GM21528 (cell line): ENCODE data around the gene NPDC1.

ENCODE experiments used
- ATAC-seq: cut with Tn5 transposase; IDR thresholded peaks from one replicate; pipeline ENCODE4 v1.9.1; 2021; ENCODE audit warnings: mild to moderate bottlenecking, moderate library complexity; ENCODE audit not compliant: unreplicated experiment, low FRiP score

Gene NPDC1

GRCh38 chr9:137058521-137059234 is 12.7 kb upstream of the NPDC1 start:
- no peak for ATAC-seq

- no peak for ATAC-seq
These were observed 11.6 kb upstream of the NPDC1 start for GRCh38 chr9:137057545-137057944.

GRCh38 chr9:137056739-137057415 is 10.9 kb upstream of the NPDC1 start:
- ATAC-seq = no peak

- ATAC-seq = no peak
These were observed 9.7 kb upstream of the NPDC1 start for GRCh38 chr9:137055385-137056364.

GRCh38 chr9:137054932-137055384 is 9.0 kb upstream of the NPDC1 start:
- ATAC-seq = no peak

- no peak for ATAC-seq
These were observed 8.3 kb upstream of the NPDC1 start, which contains the start of gene ENTPD2 for GRCh38 chr9:137053944-137054931. ENTPD2 (minus strand) TSS chr9:137054061; CDS start chr9:137053997, 64 bp downstream.

- ATAC-seq = no peak
These were observed 7.3 kb upstream of the NPDC1 start for GRCh38 chr9:137052998-137053943.

- ATAC-seq = no peak
These were observed 6.3 kb upstream of the NPDC1 start for GRCh38 chr9:137052293-137052692.

- ATAC-seq = no peak
These were observed 5.3 kb upstream of the NPDC1 start for GRCh38 chr9:137051145-137051724.

- no peak for ATAC-seq
These were observed 4.6 kb upstream of the NPDC1 start for GRCh38 chr9:137050570-137050969.

GRCh38 chr9:137049544-137050449 is 3.8 kb upstream of the NPDC1 start:
- no peak for ATAC-seq

- ATAC-seq = no peak
These were observed 2.9 kb upstream of the NPDC1 start for GRCh38 chr9:137048655-137049543.

GRCh38 chr9:137045294-137046087 is 486 bp downstream of the NPDC1 start:
- ATAC-seq = no peak

- ATAC-seq = no peak
These were observed 1.3 kb downstream of the NPDC1 start for GRCh38 chr9:137044502-137045177.

GRCh38 chr9:137044037-137044436 is 1.9 kb downstream of the NPDC1 start:
- no peak for ATAC-seq
